Smooth muscle cell (in vitro differentiated cells): ENCODE measurements around the gene PAK4. TPM values are rescaled to one million over a fixed set of nuclear protein-coding genes. Genes with fewer than 3 reads are reported as not detected.

Experiments
- DNase-seq: peaks from one replicate; lab custom pipeline; 2025; ENCODE audit not compliant: unreplicated experiment; lab: John Stamatoyannopoulos, UW
- H2AFZ ChIP-seq: fragments of 200-600 bp; sonication (generic); 2 replicates; pipeline ENCODE4 v1.6.0; 2016; ENCODE audit warnings: antibody characterized with exemption, low read depth, mild to moderate bottlenecking
- H3F3A ChIP-seq: fragments of 200-600 bp; sonication (generic); 2 replicates; pipeline ENCODE4 v1.6.0; 2017; ENCODE audit warnings: antibody characterized with exemption, low read depth
- H3K27ac ChIP-seq: fragments of 200-600 bp; sonication (generic); 2 replicates; pipeline ENCODE4 v1.5.1; 2016; ENCODE audit warnings: low read depth, mild to moderate bottlenecking
- H3K27me3 ChIP-seq: fragments of 200-600 bp; sonication (generic); 2 replicates; pipeline ENCODE4 v1.6.1; 2016; ENCODE audit warnings: low read depth, mild to moderate bottlenecking
- H3K36me3 ChIP-seq: fragments of 200-600 bp; sonication (generic); 2 replicates; pipeline ENCODE4 v1.5.1; 2016; ENCODE audit warnings: low read depth
- H3K4me1 ChIP-seq: fragments of 200-600 bp; sonication (generic); 2 replicates; pipeline ENCODE4 v1.5.1; 2016; ENCODE audit warnings: low read depth
- H3K4me2 ChIP-seq: fragments of 200-600 bp; sonication (generic); 2 replicates; pipeline ENCODE4 v1.6.0; 2016; ENCODE audit warnings: mild to moderate bottlenecking
- H3K4me3 ChIP-seq: fragments of 200-600 bp; sonication (generic); 2 replicates; pipeline ENCODE4 v1.5.1; 2016; ENCODE audit warnings: mild to moderate bottlenecking
- H3K79me2 ChIP-seq: fragments of 200-600 bp; sonication (generic); 2 replicates; pipeline ENCODE4 v1.6.0; 2016; ENCODE audit warnings: low read depth, mild to moderate bottlenecking
- H3K9ac ChIP-seq: fragments of 200-600 bp; sonication (generic); 2 replicates; pipeline ENCODE4 v1.6.0; 2016; ENCODE audit warnings: low read depth
- H3K9me3 ChIP-seq: fragments of 200-600 bp; sonication (generic); replicated peaks from 2 replicates; pipeline ENCODE4 v1.5.1; 2016; ENCODE audit warnings: low read depth
- H4K20me1 ChIP-seq: fragments of 200-600 bp; sonication (generic); 2 replicates; pipeline ENCODE4 v1.6.0; 2016; ENCODE audit warnings: low read depth
- CTCF ChIP-seq: fragments of 200-600 bp; sonication (generic); IDR thresholded peaks from 2 replicates; pipeline ENCODE4 v1.5.1; 2017; ENCODE audit warnings: borderline replicate concordance, mild to moderate bottlenecking, antibody characterized with exemption; ENCODE audit not compliant: insufficient read depth, poor library complexity, severe bottlenecking
- WGBS: methylation state at CpG from one replicate; pipeline ENCODE4 v1.1.7; 2016; ENCODE audit warnings: low lambda C conversion rate; 5-methylcytosine and 5-hydroxymethylcytosine counted together
- polyA plus RNA-seq: library from polyadenylated mRNA; unstranded; fragments of >200 nt; fragmentation: Nextera tagmentation; extraction: Ambion mirVana; gene quantifications from 2 replicates; pipeline ENCODE4 v1.2.1, GENCODE V29; 2016
- total RNA-seq: library from RNA; depleted of rRNA; stranded (reverse); fragments of >200 nt; gene quantifications from 2 replicates; pipeline ENCODE4 v1.2.3, GENCODE V29; 2014

The PAK4 gene
- total and polyA plus RNA-seq, 2 experiments from 2014 or later: 11.8 to 19.1 TPM

GRCh38 chr19:39156326-39157230 is 31.0 kb downstream of the PAK4 start:
- DNase-seq: no peak
- no peak for TF ChIP-seq CTCF
- Histone ChIP-seq H3K79me2 (peaks cover 43% of the 10 kb centered on the region), H3K9ac (no peak overlapping the region), H3K27me3 (no peaks in the 10 kb centered on the region), H3F3A (peaks cover 7% of the 10 kb centered on the region), H2AFZ (no peak overlapping the region), H3K9me3 (no peaks in the 10 kb centered on the region), H3K4me2 (peak overlapping the region; percentile 79), H3K4me1 (peaks cover 16% of the 10 kb centered on the region), H4K20me1 (peaks cover 89% of the 10 kb centered on the region), H3K4me3 (peak overlapping the region; percentile 23), H3K27ac (no peak overlapping the region), H3K36me3 (no peaks in the 10 kb centered on the region)
- 60% methylated on average over 22 of the region's 24 CpGs for WGBS

- Histone ChIP-seq H2AFZ (no peak overlapping the region), H3K9ac (no peak overlapping the region), H3K27ac (peak overlapping the region; percentile 50), H3K4me2 (peak overlapping the region; percentile 79), H3K9me3 (no peaks in the 10 kb centered on the region), H3K79me2 (peaks cover 44% of the 10 kb centered on the region), H3F3A (peaks cover 7% of the 10 kb centered on the region), H3K27me3 (no peaks in the 10 kb centered on the region), H3K4me3 (no peak overlapping the region), H3K36me3 (no peaks in the 10 kb centered on the region), H4K20me1 (peaks cover 91% of the 10 kb centered on the region), H3K4me1 (peaks cover 16% of the 10 kb centered on the region)
- 66% methylated on average over 23 of the region's 23 CpGs for WGBS
- TF ChIP-seq CTCF: no peak
- no peak for DNase-seq
Measured at GRCh38 chr19:39157275-39157996, 31.9 kb downstream of the PAK4 start.

GRCh38 chr19:39157997-39158389 is 32.4 kb downstream of the PAK4 start:
- H3K27me3 ChIP-seq: no peaks in the 10 kb centered on the region
- no peak for DNase-seq
- H3K4me2 ChIP-seq: peak overlapping the region; percentile 79
- no peaks in the 10 kb centered on the region for H3K36me3 ChIP-seq
- no peak overlapping the region for H3K9ac ChIP-seq
- H3K4me1 ChIP-seq: peaks cover 16% of the 10 kb centered on the region
- no peak overlapping the region for H3K27ac ChIP-seq
- H3K79me2 ChIP-seq: peaks cover 47% of the 10 kb centered on the region
- no peak for TF ChIP-seq CTCF
- 91% methylated on average over 14 of the region's 15 CpGs for WGBS
- no peak overlapping the region for H3K4me3 ChIP-seq
- H4K20me1 ChIP-seq: peaks cover 91% of the 10 kb centered on the region
- H3K9me3 ChIP-seq: no peaks in the 10 kb centered on the region
- no peak overlapping the region for H2AFZ ChIP-seq
- H3F3A ChIP-seq: peaks cover 7% of the 10 kb centered on the region
